GM12874 (cell line): Measurements from ENCODE around the gene VPREB3.

ENCODE experiments used
- TF ChIP-seq, protein P1 (sequence below): IDR thresholded peaks from 2 replicates; pipeline ENCODE4 v1.5.1; 2011; ENCODE audit warnings: low read depth, mild to moderate bottlenecking, control low read depth, low read length, moderate library complexity; ENCODE audit not compliant: insufficient read depth

The VPREB3 gene

DNA sequence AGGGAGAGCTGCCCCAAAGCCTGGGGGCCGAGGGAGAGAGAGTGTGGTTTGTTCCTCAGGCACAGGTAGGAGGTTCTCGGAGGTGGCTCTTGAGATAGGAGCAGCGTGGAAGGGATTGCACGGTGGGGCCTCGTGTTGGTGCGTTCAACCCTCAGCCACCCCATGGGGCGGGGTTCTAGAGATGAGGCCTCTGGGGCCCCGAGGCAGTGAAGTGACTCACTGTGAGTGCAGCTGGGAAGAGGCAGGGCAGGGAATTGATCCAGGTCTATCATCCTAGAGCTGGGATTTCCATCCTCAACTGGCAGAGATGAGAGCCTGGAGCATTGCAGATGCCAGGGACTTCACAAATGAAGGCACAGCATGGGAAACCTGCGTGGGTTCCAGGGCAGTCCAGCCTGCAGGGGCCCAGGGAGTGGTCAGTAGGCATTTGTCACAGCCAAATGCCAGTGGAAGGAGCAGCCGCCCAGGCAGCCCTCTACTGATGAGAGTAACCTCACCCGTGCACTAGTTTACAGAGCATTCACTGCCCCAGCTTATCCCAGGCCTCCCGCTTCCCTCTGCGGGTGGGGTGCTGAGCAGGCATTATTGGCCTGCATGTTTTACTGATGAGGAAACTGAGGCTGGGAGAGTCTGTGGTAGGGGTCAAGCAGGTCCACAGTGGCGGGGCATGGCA is 27.4 kb upstream of the VPREB3 start:
- TF ChIP-seq, protein P1, sequence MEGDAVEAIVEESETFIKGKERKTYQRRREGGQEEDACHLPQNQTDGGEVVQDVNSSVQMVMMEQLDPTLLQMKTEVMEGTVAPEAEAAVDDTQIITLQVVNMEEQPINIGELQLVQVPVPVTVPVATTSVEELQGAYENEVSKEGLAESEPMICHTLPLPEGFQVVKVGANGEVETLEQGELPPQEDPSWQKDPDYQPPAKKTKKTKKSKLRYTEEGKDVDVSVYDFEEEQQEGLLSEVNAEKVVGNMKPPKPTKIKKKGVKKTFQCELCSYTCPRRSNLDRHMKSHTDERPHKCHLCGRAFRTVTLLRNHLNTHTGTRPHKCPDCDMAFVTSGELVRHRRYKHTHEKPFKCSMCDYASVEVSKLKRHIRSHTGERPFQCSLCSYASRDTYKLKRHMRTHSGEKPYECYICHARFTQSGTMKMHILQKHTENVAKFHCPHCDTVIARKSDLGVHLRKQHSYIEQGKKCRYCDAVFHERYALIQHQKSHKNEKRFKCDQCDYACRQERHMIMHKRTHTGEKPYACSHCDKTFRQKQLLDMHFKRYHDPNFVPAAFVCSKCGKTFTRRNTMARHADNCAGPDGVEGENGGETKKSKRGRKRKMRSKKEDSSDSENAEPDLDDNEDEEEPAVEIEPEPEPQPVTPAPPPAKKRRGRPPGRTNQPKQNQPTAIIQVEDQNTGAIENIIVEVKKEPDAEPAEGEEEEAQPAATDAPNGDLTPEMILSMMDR: no peak

DNA sequence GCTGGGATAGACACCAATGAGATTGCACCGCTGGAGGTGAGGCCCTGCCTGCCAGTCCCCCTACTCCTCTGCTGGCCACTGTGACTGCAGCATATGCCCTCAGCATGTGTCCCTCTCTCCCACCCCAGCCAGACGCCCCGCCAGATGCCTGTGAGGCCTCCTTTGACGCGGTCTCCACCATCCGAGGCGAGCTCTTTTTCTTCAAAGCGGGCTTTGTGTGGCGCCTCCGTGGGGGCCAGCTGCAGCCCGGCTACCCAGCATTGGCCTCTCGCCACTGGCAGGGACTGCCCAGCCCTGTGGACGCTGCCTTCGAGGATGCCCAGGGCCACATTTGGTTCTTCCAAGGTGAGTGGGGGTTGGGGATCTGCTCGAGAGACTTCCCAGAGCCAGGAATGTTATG is 26.8 kb upstream of the VPREB3 start:
- TF ChIP-seq, protein P1: no peak

DNA sequence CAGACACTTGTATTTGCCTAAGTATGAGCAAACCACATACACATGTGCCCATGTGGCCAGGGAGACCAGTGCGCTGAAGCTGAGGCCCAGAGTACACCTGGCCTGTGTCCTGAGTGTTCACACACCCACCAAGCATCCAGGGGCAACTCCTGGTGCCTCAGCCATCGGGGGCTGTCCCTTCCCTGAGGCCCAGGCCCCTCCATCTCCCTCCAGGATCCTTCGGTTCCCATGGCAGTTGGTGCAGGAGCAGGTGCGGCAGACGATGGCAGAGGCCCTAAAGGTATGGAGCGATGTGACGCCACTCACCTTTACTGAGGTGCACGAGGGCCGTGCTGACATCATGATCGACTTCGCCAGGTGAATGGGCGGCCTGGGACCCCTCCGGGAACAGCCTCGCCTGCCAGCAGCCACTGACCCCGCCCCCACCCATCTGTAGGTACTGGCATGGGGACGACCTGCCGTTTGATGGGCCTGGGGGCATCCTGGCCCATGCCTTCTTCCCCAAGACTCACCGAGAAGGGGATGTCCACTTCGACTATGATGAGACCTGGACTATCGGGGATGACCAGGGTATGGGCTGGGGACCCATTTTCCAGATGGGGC is 26.0 kb upstream of the VPREB3 start:
- TF ChIP-seq, protein P1: no peak

DNA sequence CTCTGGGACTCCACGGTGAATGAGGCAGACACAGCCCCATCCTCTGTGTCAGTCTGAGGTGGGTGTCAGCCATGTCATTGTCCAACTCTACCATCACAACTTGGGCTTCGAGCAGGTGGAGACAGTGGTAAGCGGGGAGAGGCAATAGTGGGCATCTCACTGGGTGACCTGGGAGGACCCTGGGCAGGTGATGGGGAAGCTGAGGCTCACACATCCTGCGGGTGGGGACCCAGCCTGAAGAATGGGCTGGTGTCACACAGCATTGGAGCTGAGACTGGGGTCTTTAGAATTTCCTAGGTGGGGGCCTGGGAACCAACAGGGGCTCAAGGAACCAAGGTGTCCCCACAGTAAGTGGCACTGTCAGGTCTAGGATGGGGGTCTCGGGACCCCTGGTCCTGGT is 25.5 kb upstream of the VPREB3 start:
- TF ChIP-seq, protein P1: no peak

DNA sequence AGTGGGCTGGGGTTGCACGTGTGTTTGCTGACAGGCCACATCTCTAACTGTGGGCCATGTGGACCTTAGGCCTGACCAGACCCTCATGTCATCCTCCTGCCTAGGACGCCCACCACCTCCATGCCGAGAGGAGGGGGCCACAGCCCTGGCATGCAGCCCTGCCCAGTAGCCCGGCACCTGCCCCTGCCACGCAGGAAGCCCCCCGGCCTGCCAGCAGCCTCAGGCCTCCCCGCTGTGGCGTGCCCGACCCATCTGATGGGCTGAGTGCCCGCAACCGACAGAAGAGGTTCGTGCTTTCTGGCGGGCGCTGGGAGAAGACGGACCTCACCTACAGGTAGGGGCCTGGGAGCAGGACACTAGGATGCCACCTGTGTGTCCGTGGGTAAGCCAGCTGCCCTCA is 24.9 kb upstream of the VPREB3 start:
- TF ChIP-seq, protein P1: no peak

DNA sequence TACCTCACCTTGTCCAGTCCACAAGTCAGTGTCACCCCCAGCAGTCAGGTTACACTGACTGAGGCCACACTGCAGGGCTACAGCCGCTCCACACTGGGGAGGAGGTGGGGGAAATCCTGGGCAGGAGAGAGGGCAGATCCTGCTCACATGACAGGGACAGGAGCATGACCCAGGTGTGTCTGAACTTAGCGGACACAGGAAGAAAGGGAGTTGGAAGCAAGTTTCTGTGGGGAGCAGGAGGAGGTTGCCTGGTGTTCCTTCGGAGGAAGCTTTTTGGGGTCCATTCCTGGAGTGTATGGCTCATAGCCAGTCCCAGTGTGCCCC is 24.3 kb upstream of the VPREB3 start:
- TF ChIP-seq, protein P1: no peak

DNA sequence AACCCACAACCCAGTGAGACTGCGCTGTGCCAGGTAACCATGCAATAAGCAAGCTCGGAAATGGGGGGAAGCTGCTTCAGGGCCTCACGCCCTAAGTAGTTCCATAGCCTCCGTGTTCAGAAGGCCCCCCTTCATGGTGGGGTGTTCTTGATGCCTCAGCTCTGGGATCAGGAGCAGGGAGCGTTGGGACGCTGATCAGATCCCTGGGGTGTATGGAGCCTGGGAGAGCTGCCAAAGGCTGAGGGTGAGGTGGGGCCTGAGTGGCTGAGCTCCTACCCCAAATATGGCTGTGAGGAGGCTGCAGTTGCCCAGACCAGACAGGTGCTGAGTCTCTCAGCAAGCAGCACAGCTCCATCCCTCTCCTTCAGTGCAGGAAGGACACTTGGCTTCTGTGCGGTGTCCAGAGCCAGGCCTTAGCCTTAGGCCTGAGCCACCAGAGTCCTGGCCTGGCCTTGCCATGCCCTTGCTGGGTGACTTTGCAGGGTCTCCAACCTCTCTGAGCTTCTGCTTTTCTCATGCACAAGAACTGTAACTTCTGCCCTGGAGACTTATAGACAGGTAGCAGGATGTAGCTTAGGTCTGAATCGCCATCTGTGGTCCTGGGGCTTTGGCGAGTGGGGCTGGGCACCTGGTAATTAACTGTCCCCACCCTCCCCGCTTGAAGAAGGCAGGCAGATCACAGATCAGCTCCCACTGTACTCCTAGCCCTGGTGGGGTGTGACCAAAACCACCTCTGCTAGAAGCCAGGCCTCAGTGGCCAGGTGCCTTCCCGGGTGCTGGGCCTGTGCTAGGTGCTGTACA is 23.8 kb upstream of the VPREB3 start:
- TF ChIP-seq, protein P1: no peak
